Measurements from ENCODE around the gene TMCO4.

DNA sequence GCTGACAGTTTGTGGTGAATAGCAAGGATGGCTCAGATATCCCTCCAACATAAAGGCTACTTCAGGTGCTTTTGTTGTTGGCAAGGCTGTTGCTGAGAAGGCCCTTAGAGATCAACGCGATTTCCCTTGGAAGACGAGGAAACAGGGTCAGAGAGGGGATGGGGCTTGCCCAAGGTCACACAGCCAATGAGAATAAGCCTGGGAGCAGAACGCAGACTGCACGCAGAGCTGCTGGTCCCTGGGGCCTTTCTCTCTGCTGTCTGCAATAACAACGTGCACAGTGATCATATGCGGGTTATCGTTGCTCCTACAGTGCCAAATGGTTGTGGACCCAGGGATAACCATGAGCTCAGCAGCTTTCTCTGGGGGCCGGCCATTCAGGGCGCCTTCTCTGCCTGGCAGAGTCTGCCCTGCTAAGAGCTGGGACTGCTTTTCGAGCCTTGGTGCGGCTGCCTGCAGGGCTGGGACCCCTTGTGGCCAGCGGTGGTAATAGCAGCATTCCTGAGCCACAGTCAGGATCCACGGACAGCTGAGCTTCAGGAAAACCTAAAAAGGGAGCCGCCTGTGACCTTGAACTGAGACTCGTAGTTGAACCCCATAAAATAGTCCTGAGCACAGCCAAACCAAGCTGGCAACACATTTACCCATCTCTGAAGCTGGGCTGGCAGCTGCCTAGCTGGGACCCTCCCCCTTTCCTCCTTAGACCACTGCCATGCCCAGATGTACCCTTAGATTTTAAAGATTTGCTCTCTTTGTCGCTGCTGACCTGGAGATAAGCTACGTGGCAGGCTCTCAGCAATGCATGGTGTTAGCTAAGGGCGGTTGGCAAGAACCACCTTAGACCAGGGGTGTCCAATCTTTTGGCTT lies 95.2 kb downstream of the TMCO4 start:
- peak; percentile 75 to 94 (median 88) for TF ChIP-seq CTCF (IDR thresholded peaks at IDR 0.05)
- TF ChIP-seq POLR2A (IDR thresholded peaks at IDR 0.05) = no peak
